ENCODE data around the gene OR52I2.
A peak's percentile ranks its signal among the peaks of the same experiment; 100 is the strongest.

The OR52I2 gene

DNA sequence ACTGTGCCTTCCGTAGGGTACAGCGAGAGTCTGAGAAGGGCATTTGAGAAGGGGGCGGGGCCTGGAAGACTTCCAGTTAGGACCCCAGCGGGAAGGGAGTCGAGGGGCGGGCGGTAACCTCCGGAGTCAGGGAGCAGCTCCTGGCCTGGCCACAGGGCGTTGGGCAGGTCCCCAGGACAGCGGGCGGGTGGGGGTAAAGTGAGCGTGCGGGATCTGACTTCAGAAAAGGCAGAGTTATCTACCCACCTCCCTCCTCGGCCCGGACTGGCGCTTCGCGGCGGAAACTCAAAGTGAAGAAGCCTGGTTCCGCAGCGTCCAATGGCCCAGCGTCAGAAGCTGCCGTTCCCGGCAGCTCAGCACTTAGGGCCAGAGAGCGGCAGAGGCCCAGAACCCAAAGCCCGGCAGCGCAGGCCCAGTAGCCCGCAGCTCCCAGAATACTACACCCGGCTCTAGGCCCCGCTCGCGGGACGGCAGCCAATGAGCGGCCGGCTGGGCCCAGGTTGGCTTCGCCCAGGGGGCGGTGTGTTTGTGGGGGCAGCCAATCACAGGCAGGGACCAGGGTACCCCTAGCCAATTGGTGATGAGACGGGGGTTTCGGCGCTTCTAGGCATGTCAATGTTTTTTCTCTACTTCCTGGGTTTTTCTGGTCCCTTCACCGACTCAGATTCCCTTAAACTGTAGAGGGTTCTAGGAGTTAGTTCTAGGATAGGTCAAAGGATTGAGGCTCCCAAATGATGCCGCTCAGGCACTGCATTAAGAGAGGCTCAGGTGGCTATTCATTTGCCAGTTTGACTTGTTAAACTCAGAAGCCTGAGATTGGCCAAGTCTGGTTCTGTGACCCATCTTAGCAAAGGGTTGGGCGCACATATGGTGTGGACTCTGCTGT lies 26.5 kb downstream of the OR52I2 start, which contains the start of gene TRIM68:
TSS of gene TRIM68 (minus strand) at position 451 of the 886 bp plus-strand sequence. CDS start 2,727 bp downstream, outside the sequence.
- DNase-seq (ENCODE audit: low read depth in 2 of 2), result peak; percentile 81 to 86

DNA sequence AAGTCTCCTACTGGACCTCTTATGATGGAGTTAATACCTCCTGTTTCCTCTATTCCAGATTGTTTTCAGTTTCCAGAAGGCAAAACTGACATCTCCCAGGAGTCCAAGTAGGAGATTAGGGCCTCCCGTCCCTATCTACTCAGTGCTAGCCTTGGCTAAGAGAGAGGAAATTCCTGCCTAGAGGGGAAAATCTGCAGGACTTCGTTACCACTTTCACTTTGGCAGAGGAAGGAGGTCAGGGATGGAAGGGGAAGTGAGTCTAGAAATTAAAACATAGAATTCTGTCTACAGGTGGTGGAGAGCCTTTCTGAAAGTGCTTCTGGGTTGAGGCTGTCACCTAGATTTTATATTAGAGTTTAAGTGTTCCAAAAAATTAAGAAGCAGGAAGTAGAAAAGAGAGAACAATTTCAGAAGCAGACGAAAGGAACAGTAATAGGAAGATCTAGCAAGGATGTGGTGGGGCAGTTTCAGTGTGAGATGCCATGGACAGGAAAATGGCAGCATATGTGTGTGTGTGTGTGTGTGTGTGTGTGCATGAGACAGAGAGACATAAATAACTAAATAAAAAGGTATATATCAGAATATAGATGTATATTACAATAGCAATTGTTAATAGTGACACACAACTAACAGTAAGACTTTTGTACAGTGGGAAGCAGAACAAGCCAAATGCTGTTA lies 28.9 kb downstream of the OR52I2 start:
- DNase-seq (ENCODE audit: low read depth in 2 of 2), result no peak

DNA sequence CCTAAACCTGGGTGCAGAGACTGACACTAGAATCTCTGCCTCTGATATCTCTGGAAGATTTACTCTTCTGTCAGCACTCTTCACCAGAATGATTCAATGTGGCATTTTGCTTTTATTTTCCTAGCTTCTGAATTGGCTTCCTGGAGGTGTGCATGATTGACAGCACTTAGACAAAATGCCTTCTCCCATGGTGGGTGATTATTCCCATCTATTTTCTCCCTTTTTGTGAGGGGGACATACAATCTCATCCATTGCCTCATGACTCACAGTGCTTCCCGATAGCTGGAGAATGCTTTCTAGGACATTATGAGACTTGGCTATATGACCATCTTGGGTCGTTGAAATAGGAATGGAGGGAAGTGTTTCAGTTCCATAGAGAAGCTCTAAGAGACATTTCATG lies 30.4 kb downstream of the OR52I2 start:
- no peak for DNase-seq (ENCODE audit: low read depth in 2 of 2)

DNA sequence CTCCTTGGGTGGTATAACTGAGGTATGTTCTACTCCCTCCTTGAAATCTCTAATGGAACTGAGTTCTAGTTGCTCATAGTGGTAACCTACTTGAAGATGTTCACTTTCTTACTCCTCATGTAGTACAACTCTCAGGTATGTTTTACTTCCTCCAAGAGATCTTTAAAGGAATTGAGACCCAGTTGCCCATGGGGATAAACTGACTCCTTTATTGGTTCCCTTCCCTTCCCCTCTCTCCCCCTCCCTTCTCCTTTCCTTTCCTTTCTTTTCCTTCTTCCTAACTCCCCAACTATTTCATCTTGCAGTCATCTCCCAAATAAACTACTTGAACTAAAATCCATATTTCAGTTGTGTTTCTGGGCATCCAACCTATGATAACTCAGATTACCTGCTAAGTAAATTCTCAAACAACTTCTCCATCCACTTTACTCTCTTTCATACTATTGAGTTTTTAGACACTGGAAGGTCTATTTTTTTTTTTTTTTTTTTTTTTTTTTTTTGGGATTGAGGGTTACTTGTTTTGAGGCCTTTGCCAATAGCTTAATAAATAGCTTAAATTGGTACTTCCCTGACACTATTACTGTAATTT lies 34.4 kb downstream of the OR52I2 start:
- no peak for DNase-seq (ENCODE audit: low read depth in 2 of 2)

DNA sequence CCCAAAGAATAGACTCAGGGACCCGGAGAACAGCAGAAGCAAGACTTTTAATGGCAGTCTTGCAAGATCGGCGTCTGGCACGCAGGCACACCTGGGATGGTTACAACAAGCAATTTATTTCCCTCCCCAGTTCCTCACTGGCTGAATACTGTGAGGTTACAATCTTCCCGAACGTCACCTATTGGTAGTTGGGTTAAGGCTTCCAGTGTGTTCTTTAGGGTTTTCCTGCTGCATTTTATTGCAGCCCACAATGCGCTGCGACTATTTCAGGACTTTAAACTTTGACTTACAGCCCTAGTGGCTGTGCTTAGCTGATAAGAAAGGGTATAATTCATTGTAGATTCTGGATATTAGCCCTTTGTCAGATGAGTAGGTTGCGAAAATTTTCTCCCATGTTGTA lies 38.0 kb downstream of the OR52I2 start:
- no peak for DNase-seq (ENCODE audit: low read depth in 2 of 2)

DNA sequence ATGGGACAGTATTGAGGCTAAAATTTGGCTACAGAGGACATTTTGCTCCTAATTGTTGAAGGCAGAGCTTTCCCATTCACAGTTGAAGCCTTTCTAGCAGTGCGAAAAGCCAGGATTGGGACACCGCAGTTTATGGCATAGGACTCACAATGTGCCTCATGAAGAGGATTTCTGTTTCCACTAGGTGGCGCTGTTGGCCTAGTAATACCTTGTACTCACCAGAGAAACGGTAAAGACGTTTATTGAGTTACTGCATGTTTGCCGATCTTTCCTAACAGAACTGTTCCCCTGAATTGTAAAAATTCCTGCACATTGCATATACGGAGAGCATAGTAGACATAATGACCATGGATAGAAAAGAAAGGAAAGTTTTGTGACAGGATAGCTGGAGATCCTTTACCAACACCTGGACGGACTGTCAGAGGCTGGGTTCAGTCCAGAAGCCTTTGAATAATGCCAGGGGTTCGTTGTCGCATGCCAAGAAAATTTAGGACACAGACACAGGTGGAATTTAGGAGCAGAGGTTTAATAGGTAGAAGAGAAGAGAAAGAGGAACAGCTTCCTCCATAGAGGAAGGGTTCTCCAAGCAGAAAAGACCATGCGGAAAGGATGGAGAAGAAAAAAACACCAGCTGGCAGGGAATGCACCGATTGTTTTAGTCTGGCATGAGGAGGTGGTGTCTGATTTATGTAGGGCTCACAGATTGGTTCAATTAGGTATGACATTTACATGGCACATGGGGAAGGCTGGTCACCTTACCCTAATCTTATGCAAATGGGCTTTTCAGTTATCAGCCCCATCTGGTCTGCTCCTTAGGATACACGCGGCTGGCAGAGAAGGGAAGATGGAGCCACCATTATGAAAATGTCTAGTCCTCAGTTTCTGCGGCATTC lies 44.9 kb downstream of the OR52I2 start:
- no peak for DNase-seq (ENCODE audit: low read depth in 2 of 2)

DNA sequence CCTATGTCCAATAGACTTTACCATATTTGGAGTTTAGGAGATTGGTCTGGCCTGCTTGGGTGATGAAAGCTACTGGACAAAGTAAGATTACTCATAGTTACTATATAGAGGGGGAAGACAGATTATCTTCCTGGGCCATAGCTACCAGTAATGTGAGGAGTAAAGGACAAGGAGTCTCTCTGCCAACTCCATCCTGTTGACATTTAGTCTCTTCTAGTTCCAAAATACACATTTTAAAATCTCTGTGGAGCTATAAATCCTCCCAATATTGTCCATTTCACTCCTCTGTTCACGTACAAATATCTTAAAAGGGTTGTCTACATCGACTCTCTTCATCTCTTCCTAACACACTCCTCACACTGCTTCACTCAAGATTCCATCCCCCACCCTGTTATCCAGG lies 54.6 kb downstream of the OR52I2 start:
- DNase-seq (ENCODE audit: low read depth in 2 of 2), result no peak

DNA sequence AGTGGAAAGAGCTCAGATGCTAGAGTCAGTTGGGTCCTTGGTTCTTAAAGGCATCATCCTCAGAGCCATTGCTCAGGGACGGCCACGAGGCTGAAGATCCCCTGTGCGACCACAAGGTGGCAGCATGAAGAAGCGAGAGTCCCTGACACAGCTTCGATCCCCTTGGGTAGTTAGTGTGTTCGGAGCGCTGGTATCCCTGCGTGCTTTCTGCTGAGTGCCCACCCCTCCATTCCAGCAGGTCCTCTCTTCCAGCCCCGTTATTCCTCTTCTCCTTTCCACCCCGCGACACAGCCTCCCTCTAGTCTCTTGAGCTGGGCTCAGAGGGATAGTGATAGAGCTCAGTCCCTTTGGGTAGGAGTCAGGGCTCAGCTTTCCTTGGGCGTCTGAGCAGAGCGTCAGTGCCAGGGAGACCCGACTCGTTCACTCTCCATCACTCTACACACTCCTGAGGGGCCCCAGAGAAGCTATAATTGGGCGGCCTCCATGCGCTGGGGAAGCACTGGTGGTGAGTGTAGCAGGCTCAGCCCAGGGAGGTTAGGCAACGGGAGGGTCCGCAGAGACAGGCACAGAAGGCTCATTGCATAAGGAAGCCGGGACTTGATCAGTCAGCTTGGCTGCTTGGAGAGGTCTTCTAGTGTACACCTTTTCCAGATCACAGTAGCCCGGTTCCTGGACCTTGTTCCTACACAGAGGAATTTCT lies 55.6 kb downstream of the OR52I2 start, which contains the start of gene OR51D1:
TSS of gene OR51D1 (plus strand) at position 516 of the 700 bp plus-strand sequence. CDS start 2,314 bp downstream, outside the sequence.
- DNase-seq (ENCODE audit: low read depth in 2 of 2), result peak; percentile 34 to 50

DNA sequence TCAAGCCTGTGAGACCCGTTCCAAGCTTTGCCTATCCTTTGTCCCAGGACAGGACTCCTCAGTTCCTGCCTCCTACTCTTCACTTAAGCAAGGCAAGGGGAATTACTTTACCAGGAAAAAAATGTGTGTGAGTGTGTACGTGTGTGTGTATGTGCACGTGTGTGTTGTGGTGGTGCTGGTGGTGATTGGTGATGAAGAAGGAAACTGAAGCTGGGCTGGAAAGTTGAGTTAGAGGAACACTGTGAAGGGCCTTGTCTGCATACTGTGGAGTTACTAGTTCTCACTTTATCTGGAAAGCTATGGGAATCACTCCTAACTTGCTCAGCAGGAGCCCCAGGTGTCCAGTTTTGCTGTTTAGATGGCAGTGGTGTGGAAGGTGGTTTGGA lies 56.1 kb downstream of the OR52I2 start:
- DNase-seq (ENCODE audit: low read depth in 2 of 2), result no peak

DNA sequence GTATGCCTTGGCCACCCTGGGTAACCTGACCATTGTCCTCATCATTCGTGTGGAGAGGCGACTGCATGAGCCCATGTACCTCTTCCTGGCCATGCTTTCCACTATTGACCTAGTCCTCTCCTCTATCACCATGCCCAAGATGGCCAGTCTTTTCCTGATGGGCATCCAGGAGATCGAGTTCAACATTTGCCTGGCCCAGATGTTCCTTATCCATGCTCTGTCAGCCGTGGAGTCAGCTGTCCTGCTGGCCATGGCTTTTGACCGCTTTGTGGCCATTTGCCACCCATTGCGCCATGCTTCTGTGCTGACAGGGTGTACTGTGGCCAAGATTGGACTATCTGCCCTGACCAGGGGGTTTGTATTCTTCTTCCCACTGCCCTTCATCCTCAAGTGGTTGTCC lies 58.4 kb downstream of the OR52I2 start:
- no peak for DNase-seq (ENCODE audit: low read depth in 2 of 2)

DNA sequence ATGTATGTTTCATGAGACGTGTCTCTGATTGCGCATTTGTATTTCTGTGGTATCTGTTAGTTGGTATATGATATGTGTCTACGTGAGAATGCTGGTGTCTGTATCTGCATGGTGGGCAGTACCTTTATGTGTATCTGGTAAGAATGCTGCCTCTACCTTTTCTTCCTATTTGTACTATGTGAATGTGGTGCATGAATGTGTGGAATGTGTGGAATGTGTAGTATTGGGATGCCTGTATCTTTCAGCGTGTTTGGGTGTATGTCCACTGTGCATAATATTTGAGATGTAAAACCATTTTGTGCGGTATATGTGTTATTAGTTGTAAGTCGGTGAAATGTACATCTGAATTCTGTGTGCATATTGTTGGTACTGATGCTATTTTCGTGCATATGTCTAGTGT lies 60.0 kb downstream of the OR52I2 start:
- DNase-seq (ENCODE audit: low read depth in 2 of 2), result no peak

DNA sequence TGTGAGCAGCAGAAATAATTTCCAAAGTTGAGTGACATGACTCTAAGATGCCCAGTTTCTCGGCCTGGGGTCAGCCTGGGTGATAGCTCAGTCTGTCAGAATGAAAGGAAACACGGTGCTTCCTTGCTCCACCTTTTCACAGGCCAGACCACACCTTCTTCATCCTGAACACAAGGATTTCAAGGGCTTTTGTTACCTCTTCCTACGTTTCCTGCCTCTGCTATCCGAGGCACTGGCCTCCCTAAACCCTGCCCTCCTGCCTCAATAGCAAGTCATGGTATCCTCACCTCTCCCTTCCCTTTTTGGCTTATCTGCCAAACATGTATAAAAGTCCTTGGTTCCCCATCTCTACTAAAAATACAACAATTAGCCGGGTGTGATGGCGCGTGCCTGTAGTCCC lies 60.5 kb downstream of the OR52I2 start:
- DNase-seq (ENCODE audit: low read depth in 2 of 2), result no peak
